ENCODE data around the gene TSPEAR.

TSPEAR gene

GRCh38 chr21:44711327-44712202 is at the start of gene TSPEAR:
Gene TSPEAR (minus strand): TSS chr21:44711572. CDS start chr21:44711514, 58 bp downstream.
- no peak for DNase-seq

DNA sequence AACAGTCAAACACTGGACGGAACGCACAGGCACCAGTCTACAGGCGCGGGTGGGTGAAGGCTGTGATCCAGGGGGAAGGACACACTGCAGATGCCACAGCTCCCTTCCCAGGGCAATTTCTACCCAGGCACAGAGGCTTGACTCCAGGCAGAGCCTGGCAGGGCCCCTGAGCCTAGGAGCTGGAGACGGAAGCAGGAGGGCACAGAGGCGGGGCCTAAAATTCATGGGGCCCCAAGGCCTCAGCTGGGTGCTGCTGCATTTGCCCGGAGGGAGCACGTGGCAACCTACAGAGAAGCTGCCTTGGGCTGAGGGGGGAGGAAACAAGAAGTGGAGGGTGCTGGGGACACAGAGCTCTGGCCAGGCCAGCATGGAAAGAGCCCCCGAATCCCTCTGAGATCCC is 49.0 kb upstream of the TSPEAR start:
- no peak for DNase-seq

GRCh38 chr21:44759628-44760285 is 48.4 kb upstream of the TSPEAR start:
- no peak for DNase-seq

DNA sequence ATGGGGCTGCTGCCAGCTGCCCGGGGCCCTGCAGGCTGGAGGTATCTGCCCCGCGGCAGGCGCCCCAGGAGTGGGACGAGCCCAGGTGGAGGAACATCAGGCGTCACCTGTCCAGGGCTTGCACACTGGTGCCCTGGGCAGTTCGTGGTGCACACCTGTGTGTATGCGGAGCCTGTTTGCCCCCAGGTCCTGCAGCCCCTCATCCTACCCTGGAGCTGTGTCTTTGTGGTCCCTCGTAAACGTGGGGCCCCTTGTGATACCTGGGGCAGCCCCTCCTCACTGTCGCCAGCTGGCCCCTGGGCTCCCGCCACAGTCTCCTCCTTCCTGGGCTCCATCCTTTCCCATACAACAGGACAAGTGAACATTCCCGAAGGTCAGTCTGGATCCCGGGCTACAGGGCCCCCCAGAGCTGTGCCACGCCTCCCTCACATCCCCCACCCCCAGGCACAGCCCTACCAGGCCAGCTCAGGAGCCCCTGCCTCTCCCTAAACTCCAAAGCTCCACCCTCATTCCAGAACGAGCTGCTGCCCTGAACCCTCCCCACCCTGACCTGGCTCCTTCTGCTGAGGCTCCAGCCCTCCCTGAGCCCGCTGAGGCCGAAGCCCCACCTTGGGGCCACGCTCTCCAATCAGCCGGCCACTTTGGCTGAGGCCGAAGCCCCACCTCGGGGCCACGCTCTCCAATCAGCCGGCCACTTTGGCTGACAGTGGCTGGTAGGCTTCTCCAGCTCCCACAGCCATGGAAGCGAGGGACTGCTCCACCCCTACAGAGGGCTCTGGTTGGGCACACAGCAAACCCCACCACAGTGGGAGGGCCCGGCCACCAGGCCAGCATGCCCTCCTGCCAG is 47.6 kb upstream of the TSPEAR start:
- DNase-seq, result no peak

- DNase-seq, result no peak
Observed at GRCh38 chr21:44758141-44758561, 46.8 kb upstream of the TSPEAR start.

DNA sequence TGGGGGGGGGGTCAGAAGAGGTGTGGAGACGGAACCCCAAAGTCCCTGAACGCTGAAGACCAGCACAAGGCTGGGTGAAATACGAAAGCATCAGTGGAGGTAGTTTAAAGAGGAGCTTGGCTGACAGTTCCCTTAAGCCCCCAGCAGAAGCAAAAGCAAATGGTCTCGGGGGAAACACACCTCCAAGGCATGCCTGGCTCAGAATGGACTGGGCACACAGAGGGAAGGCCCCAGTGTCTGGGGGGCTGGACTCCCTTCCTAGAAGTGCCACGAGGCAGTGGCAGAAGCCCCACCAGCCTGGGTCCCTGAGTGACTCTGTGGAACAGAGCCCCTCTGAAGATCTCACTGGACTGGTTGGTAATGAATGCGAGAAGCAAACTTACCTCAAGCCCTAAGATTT is 46.4 kb upstream of the TSPEAR start:
- DNase-seq, result no peak

- DNase-seq, result no peak
Observed at GRCh38 chr21:44756423-44757185, 45.2 kb upstream of the TSPEAR start.

DNA sequence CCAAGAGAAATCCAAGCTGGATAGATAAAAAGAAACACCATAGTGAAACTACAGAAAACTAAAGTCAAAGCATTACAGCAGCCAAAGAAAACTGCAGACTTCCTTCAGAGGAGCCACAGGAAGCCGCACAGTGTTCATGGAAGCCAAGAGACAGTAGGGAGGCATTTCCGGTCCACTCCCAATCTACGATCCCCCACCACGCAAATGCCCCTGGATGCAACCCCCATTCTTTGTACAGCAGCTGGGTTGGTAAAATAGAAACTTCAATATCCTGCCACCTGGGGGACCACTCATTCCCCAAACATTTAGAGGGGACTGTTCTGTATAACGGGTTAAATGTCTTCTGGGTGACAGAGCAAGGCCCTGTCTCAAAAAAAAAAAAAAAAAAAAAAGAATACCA is 43.9 kb upstream of the TSPEAR start:
- DNase-seq, result no peak

- DNase-seq, result no peak
Observed at GRCh38 chr21:44753357-44753756, 42.0 kb upstream of the TSPEAR start.

- DNase-seq, result no peak
Observed at GRCh38 chr21:44752671-44753235, 41.4 kb upstream of the TSPEAR start.

GRCh38 chr21:44751799-44752636 is 40.6 kb upstream of the TSPEAR start:
- DNase-seq, result no peak

GRCh38 chr21:44751186-44751798 is 39.9 kb upstream of the TSPEAR start:
- no peak for DNase-seq

DNA sequence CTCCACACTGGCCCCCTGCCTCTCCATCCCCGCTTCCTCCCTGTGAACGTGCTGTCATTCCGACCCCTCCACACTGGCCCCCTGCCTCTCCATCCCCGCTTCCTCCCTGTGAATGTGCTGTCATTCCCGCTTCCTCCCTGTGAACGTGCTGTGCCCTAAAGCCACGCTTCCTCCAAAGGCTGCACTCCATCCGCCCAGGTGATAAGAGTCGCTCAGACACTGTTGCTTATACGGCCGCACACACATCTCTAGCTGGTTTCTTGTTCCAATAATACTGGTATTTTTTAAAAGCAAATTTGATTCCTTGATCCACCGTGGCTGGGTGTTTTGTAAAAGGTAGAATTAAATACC is 39.3 kb upstream of the TSPEAR start:
- DNase-seq, result no peak

DNA sequence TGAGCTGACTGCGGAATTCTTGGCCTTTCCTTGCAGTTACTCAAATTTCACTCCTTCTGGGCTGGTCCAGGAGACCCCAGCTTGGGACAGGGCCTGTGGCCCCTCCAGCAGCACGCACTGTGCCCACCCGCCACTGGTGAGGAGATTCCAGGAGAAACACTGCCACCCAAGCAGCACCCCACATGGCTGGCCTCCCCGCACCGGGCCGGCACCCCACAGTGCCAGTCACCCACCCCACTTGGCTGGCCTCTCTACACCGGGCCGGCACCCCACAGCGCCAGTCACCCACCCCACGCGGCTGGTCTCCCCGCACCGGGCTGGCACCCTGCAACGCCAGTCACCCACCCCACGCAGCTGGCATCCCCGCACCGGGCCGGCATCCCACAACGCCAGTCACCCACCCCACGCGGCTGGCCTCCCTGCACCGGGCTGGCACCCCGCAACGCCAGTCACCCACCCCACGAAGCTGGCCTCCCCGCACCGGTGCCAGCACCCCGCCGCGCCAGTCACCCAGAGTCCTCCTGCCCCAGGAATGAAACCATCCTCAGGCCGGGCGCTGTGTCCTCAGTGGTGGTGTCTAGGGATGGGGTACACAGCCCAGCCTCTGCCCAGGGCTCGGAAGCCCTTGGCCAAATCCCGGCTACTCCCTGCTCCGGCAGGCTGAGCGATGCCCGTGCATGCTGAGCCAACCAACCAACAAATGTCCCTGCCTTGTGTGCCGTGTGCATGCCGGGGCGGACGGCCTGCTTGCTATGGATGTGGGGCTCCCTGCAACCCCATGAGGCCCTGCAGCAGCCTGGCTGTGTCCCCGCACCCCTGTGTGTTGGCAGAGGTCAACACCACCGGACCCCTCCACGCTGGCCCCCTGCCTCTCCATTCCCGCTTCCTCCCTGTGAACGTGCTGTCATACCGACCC is 38.6 kb upstream of the TSPEAR start:
- no peak for DNase-seq

DNA sequence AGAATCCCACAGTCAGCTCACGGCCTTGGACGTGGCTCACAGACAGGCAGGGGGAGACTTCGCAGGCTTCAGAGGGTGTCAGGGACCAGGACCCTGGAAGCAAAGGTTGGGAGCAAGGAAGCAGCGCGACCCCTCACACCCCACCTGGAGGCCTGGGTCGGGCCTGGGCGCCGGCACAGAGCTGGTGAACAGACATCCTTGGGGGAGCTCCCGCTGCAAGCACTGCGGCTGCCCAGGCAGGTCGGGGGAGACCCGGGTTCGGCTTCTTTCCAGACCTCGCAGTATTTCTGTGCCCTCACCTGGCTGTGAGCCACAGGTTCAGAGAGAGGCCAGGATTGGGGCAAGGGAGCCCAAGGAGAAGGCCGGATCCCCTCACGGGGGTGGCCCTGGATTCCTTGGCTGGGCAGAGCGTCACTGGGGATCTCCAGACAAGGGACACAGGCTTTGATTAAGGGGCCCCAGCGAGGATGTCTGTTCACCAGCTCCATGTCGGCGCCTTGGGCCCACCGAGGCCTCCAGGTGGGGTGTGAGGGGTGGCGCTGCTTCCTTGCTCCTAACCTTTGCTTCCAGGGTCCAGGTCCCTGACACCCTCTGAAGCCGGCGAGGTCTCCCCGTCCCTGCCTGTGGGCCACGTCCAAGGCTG is 37.9 kb upstream of the TSPEAR start:
- DNase-seq, result no peak

DNA sequence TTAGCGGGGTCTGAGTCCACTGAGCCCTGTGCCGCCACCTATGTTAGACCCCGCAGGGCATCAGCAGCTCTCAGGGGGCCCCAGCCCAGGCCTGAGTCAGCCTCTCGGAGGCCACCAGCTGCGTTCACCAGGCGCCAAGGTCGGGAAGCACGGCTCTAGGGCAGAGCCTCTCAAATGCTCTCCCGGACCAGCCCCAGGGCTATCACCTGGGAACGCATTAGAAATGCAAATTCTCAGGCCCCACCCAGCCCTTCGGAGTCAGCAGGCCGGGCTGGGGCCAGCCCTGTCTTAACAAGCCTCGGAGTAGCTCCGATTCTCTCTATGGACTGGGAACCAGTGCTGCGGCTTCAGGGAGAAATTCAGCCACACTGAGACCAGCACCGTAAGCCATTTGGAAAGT is 37.2 kb upstream of the TSPEAR start:
- no peak for DNase-seq

DNA sequence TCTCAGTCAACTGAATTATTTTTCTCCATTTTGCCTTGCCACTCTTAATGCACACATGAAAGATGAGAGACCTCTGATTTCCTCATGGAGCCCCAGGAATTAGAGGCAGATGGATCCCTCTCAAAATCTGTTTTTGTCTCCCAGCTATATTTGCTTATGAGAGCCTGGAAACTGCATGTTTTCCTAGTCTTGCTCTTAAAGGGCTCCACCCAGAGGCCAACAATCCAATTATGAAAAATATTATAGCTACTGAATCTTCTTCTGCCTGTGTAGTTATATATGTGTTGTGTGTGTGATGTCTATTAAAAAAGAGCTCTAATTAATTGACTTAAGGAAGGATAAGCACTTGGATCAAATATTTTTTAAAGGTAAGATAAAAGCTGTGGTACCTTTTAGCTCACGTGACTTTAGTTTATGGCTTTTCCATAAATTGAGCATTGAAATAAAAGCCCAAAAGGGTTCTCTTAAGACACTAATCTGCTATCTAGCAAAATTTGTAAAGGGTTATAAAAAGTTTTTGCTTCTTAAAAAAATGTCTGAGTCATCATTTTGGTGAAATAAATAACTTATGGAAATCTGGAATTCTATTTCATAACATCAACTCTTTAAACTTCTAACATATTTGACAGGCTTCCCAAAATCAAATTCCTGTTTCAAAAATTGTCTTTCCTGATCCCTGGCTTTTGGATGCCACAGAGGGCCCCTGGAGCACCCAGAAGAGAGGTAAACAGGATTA is 31.2 kb upstream of the TSPEAR start:
- DNase-seq, result no peak

GRCh38 chr21:44741921-44742320 is 30.5 kb upstream of the TSPEAR start:
- DNase-seq, result no peak

DNA sequence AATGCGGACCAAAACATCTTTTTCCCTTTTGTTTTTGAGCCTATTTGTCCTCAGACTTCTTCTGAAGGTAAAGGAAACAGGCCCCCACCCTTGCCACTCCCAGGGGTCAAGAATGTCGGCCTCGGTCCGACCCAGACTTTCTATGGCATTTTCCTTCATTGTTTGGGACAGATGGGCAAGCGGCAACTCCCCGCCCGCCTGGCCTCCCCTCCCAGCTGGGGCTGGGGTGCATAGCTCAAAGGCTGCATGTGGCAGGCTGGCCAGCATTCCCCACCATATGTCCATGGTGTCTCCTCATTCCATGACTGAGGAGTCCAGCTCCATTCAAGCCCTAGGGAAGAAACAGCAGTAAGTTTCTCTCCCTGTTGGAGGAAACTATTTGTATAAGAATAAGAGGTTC is 29.4 kb upstream of the TSPEAR start:
- no peak for DNase-seq

All from activated effector memory CD4-positive, alpha-beta T cell treated with Interleukin-2 at 50 U/mL for 16 hours (primary cell).